Measurements from ENCODE around the gene TMEM108.

TMEM108 gene

DNA sequence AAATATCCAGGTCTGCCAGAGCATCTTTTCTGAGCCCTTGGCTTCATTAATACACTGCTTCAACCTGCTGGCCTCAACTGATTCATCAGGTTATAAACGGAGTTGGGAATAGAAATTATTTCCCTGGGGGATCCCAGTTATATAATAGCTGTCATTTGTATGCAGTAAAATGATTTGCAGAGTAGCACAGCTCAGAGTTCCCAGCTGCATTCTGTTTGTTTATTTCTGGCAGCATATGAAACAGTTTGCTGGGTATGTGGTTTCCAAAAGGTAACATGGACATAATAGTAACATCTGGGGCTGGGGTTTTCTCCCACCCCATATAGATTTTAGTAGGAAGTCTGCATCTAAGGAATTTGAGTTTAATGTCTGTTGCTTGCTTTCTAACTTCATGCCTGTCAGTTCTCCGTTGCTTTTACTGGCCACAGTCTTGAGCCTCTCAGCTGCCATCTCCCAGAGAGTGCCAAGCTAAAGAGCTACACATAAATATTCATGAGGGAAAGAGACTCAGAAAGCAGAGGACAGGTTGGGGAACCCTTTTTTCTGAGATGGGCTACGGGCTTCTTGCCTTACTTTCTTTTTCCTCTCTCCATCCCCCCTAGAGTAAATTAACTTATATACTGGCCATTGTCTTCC, 124.6 kb downstream of the TMEM108 start:
- no peak for DNase-seq (ENCODE audit: low read depth in 2 of 2)

- DNase-seq (ENCODE audit: low read depth in 2 of 2), result no peak
These were observed 129.3 kb downstream of the TMEM108 start for GRCh38 chr3:133167340-133168024.

- DNase-seq (ENCODE audit: low read depth in 2 of 2), result no peak
These were observed 129.8 kb downstream of the TMEM108 start for GRCh38 chr3:133168025-133168401.

GRCh38 chr3:133169331-133170068, 131.3 kb downstream of the TMEM108 start:
- DNase-seq (ENCODE audit: low read depth in 2 of 2), result no peak

- DNase-seq (ENCODE audit: low read depth in 2 of 2), result no peak
These were observed 133.6 kb downstream of the TMEM108 start for GRCh38 chr3:133171831-133172230.

DNA sequence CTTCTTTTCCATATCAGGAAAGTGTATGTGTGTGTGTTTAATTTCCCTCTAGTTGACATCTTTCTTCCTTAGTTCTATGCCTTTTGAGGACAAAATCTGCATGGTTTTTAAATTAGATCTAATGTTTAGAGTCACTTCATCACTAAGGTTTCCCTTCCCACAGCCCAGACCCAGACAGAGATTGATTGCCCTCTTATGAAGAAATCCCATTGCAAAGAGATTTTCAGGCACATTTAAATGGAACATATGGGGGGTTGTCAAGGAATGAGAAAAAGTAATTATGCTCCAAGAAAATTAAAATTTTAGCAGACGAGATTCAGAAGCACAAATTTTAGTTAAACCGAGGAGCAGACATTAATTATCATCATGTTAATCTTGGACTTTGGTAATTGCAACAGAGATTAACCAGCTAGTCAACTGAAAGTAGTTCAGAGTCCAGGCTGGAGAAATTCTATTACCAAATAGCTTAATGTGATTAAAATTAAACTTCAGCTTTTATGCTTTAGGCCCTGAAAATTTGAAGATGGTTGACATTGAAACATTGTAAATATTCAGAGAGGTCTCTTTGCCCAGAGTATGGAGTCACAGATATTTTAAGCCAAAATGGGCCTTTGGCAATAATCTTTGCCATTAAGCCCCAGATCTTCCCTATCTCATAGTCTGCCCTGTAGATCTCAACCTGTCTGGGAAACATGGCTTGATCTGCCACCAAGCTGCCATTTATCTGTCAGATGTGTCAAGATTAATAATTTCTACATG, 143.4 kb downstream of the TMEM108 start:
- DNase-seq (ENCODE audit: low read depth in 2 of 2), result no peak

GRCh38 chr3:133187870-133188379, 149.7 kb downstream of the TMEM108 start:
- no peak for DNase-seq (ENCODE audit: low read depth in 2 of 2)

DNA sequence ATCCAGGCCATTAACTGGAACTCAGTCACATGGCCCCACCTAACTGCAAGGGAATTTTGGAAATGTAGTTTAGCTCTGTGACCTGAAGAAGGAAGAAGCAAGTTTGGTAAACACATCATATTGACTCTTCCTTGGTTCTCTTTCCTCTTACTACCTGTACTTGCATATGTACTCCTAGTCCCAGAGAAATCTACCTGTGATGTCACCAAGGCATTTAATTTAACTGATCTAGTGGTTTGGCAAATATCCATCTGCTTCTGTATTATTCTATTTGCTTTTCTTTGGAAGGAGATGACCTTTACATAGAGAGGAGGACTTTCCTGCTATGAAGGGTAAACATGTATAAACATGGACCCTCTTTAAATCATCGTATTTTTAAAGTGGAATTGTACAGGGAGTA, 150.8 kb downstream of the TMEM108 start:
- DNase-seq (ENCODE audit: low read depth in 2 of 2), result no peak

DNA sequence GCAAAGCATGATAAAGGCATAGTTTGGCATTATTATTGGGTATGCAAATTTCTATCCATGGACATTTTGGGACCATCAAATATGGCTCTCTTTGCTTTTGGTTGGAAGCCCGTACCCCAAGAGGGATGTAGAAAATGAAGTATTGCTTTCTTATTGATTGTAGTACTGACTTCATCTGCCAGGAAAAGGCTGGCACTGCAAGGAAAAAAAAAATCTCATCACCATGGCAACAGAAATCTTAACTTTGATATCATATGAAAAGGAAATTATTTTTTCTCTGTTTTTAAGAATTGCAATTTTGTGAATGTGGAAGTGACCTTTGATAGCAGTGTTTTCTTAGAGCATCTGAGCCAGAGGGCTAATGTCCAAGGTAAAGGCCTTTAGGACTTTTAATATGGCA, 151.7 kb downstream of the TMEM108 start:
- no peak for DNase-seq (ENCODE audit: low read depth in 2 of 2)

GRCh38 chr3:133191818-133192217, 153.6 kb downstream of the TMEM108 start:
- no peak for DNase-seq (ENCODE audit: low read depth in 2 of 2)

- no peak for DNase-seq (ENCODE audit: low read depth in 2 of 2)
These were observed 154.3 kb downstream of the TMEM108 start for GRCh38 chr3:133192363-133192945.

DNA sequence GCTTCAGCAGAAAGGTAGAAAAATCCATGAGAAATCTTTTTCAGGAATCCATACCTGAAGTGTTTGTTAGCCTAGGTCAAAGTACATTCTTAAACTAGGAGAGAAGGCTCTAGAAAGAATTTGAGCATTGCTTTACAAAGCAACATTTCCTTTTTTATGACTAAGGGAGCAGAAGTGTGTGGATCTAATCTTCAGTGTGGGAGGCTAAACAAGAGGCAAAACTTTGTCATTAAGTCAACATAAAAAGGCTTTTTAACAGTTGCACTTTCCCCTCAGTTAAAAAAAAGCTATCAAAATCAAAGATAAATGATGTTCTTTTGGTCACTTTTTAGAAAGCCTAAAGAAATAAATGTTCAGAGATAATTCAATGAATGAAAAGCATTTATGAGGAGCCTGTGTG, 154.8 kb downstream of the TMEM108 start:
- DNase-seq (ENCODE audit: low read depth in 2 of 2), result no peak

GRCh38 chr3:133196527-133196926, 158.3 kb downstream of the TMEM108 start:
- DNase-seq (ENCODE audit: low read depth in 2 of 2), result no peak

DNA sequence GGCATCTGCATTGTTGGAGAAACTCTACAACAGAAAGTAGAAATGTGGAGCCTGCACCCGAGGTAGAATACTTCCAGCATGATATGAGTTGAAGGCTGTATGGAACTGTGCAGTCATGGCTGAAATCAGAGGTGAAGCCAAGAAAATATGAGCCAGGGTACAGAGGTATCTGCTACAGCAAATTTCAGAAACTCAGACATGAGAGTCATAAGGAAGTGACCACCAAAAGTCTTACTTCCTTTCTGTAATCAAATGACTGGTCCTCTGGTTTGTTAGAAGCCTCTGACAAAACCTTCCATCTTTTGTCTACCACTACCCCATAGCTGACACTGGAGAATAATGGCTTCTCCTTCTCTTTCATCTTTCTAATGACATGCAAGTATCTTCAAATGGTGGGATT, 159.4 kb downstream of the TMEM108 start:
- DNase-seq (ENCODE audit: low read depth in 2 of 2), result no peak

- DNase-seq (ENCODE audit: low read depth in 2 of 2), result no peak
These were observed 168.7 kb downstream of the TMEM108 start for GRCh38 chr3:133206921-133207320.

DNA sequence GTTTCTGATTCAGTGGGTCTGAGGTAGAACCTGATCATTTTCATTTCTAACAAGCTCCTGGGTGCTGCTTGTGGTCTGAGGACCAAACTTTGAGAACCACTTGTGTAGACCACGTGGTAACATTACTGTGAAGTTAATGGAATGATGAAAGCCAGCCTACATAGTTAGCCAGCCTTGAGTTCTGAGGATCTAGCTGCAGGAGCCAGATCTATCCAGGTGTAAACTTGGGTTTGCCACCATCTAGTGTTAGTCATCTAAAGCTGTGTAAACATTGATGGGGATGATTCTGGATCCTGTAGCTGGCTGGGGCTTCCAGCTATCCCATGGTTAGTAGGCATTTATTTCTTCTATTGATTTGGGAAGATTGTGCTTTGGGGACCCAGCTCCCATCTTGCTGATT, 170.0 kb downstream of the TMEM108 start:
- DNase-seq (ENCODE audit: low read depth in 2 of 2), result no peak

DNA sequence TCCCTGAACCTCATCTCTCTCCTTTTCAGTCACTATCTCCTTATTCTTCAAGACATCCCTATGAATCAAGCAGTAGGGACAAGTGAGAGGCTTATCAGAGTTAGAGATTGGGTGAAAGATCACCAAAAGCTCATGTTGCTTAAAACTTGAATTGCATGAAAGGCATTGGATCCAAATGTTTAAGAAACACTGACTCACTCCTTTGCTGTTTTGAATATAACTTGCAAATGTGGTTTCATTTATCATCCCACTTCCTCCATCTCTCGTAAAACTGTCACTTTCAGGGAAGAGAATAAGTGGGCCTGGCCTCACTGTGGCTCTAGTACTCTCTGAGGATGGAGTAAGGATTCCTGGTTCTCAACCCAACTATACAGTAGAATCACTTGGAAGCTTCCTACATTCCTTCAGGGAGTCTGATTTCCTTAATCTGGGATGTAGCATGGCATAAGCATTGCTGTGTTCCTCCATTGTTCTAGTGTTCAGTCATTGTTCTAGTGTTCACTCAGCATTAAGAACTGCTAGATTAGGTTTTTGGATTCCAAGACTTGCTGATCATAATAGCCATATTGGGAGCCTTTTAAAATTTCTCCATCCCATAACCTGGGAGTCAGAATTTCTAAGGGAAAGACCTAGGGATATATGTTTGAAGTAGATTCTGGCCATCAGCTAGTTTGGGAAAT, 171.8 kb downstream of the TMEM108 start:
- DNase-seq (ENCODE audit: low read depth in 2 of 2), result no peak

DNA sequence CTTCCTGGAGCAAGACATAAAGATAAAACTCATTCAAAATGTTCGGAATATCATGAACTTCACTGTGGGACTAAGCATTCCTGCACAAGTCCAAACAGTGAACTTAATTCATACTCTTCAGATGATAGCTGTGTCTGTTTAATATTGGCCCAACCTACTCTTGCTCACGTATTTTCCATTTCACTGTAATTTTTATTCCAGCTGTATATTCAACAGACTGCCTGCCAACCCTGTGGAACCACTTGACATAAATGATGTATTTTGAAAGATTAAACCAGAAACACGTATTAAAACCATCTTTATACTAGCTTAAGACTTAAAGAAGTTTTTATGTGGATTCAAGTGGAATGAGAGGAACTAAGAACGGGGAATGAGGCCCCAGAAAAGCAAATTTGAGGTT, 172.5 kb downstream of the TMEM108 start:
- no peak for DNase-seq (ENCODE audit: low read depth in 2 of 2)

- DNase-seq (ENCODE audit: low read depth in 2 of 2), result no peak
These were observed 173.3 kb downstream of the TMEM108 start for GRCh38 chr3:133211449-133211848.

DNA sequence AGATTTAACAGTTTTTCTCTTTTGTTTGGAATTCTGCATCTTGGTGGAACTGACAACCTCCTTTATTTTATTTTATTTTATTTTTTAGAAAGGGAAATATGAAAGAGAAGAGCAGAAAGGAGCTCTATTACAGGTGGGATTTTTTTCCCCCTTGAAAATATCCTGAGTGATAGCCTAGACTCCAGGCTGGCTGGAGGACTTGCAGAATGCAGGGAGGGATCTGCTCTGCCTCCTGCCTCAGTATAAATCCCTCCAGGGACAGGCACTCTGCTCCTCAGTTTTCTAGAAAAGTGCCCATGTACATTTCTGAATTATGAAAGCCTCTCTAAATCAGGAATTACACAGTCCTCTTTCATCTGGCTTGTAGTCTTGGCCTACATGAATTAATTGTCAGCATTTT, 173.7 kb downstream of the TMEM108 start:
- no peak for DNase-seq (ENCODE audit: low read depth in 2 of 2)

- DNase-seq (ENCODE audit: low read depth in 2 of 2), result no peak
These were observed 175.7 kb downstream of the TMEM108 start for GRCh38 chr3:133213937-133214336.

Data from stimulated activated CD4-positive, alpha-beta T cell treated with anti-CD3 and anti-CD28 coated beads, Interleukin-12 subunit alpha, Interleukin-12 subunit beta, amount 100 ng/mL, for 24 hours (primary cell).